Vagina (tissue), 2 donors: ENCODE results near the gene P2RY6. TPM values are rescaled to one million over a fixed set of nuclear protein-coding genes. Genes with fewer than 3 reads are reported as not detected.

ENCODE experiments used
- DNase-seq, 2 donors: peaks; one replicate each; pipeline ENCODE4 v3.0.0-alpha.2; 2017; ENCODE audit errors: extremely low spot score in 2 of 2
- H3K27ac ChIP-seq: fragments of 200-600 bp; sonication (generic); one replicate; pipeline ENCODE4 v1.5.1; 2019
- H3K27me3 ChIP-seq: fragments of 200-600 bp; sonication (generic); one replicate; pipeline ENCODE4 v1.5.1; 2019
- H3K36me3 ChIP-seq, 2 donors: fragments of 200-600 bp; sonication (generic); one replicate each; pipeline ENCODE4 v1.5.1; 2017 to 2019
- H3K4me1 ChIP-seq: fragments of 200-600 bp; sonication (generic); one replicate; pipeline ENCODE4 v1.5.1; 2019
- H3K4me3 ChIP-seq, 2 donors: fragments of 200-600 bp; sonication (generic); 1 replicate in 1 of 2; 2 replicates in 1 of 2; pipeline ENCODE4 v1.5.1; 2016 to 2019
- H3K9me3 ChIP-seq: fragments of 200-600 bp; sonication (generic); one replicate; pipeline ENCODE4 v1.5.1; 2019
- CTCF ChIP-seq, 3 experiments: fragments of 450-650 bp in 2 of 3; fragments of 200-600 bp in 1 of 3; sonication (generic) in 1 of 3; IDR thresholded peaks; one replicate each; pipeline ENCODE4 v1.5.1; 2017 to 2019; ENCODE audit warnings: antibody characterized with exemption in 3 of 3, mild to moderate bottlenecking in 2 of 3, moderate library complexity in 2 of 3
- POLR2A ChIP-seq, 2 donors: fragments of 450-650 bp; IDR thresholded peaks; one replicate each; pipeline ENCODE4 v1.6.1; 2017; ENCODE audit warnings: antibody characterized with exemption in 2 of 2, mild to moderate bottlenecking in 2 of 2, moderate library complexity in 2 of 2
- POLR2AphosphoS5 ChIP-seq, 2 donors: sonication (generic); formaldehyde crosslinking; IDR thresholded peaks; one replicate each; pipeline ENCODE4 v1.9.0; 2017; ENCODE audit warnings: antibody characterized with exemption in 2 of 2, mild to moderate bottlenecking in 2 of 2, low read depth in 1 of 2; ENCODE audit not compliant: insufficient read depth in 1 of 2
- intact Hi-C: fragments of 100-400 bp; cut with DNase I; formaldehyde crosslinking; loops from one replicate; pipeline ENCODE4 v1.15.1; 2023
- total RNA-seq: library from RNA; depleted of rRNA; stranded (reverse); fragments of >200 nt; gene quantifications from one replicate; pipeline ENCODE4 v1.2.3, GENCODE V29; 2016

P2RY6 gene
- total RNA-seq, 1 donor from 2014 or later: 2.0 TPM

DNA sequence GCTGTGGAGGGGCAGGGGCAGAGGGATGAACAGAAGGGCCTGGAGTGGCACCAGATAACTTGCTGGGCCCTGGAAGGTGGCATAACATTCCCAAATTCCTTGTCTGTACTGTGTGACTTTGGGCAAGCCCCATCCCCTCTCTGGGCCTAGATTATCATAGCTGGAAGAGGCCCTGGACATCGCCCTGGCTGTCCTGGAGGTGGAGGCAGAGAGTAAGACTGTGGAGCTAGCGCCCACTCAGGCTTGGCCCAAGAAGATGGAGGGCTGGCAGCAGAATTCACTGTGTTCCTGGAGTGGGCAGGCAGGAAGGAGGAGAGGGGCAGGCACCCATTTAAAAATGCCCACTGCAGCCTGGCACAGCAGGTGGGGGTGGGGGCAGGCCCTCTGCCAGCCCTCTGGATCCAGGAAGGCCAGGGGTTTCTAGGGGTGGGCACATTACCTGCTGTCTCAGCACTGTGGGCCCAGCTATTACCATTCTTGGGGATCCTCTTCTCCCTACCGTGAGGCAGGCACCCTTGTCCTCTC lies 58.5 kb downstream of the P2RY6 start:
- TF ChIP-seq POLR2A (IDR thresholded peaks at IDR 0.05) (no peak), POLR2AphosphoS5 (IDR thresholded peaks at IDR 0.05; ENCODE audit: insufficient read depth in 1 of 2, low read depth in 1 of 2) (no peak), CTCF (IDR thresholded peaks at IDR 0.05) (no peak)
- intact Hi-C loops: no loop called here
- H3K27me3 ChIP-seq: no peaks in the 10 kb centered on the region
- H3K4me1 ChIP-seq: peaks cover 89% of the 10 kb centered on the region
- peak overlapping the region; percentile 91 for H3K27ac ChIP-seq
- no peak overlapping the region for H3K4me3 ChIP-seq
- H3K36me3 ChIP-seq: no peaks in the 10 kb centered on the region
- DNase-seq: no peak
- no peaks in the 10 kb centered on the region for H3K9me3 ChIP-seq

DNA sequence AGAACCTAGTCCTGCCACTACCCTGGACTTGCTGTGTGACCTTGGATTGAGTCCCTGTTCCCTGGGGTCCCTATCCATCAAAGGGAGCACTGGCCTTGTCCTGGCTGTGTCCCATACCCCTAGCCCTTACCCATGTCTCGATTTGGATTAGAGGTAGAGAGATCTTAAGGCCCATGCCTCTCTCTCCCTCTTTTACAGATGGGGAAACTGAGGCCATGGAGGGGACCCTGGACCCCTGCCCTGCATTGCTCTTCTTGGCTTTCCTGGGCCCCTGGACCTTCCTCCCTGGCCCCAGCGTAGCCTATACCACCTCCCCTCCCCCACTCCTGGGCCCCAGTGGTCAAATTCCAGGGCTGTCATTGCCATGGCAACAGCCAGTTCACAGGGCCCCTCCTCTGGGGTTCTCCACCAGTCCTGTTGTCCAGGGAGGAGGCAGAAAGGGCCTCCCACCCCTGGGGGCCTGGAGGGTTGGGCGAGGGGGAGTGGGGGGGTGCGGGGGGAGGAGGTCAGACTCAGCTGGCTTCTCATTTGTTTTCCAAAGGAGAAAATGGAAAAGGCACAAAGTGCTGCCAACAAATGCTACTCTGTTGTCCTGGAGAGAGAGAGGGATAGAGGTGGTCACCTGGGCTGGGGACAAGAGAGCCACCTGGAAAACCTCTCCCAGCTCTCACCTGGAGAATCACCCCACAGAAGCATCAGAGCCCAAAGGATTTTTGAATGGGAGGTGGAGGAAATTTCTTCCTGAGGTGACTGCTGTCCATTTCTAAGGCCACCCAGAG lies 59.2 kb downstream of the P2RY6 start:
- peak overlapping the region; percentile 91 for H3K27ac ChIP-seq
- intact Hi-C loops: no loop called here
- no peaks in the 10 kb centered on the region for H3K27me3 ChIP-seq
- H3K36me3 ChIP-seq: no peaks in the 10 kb centered on the region
- TF ChIP-seq POLR2A (IDR thresholded peaks at IDR 0.05) (no peak), CTCF (IDR thresholded peaks at IDR 0.05) (no peak), POLR2AphosphoS5 (IDR thresholded peaks at IDR 0.05; ENCODE audit: insufficient read depth in 1 of 2, low read depth in 1 of 2) (no peak)
- H3K9me3 ChIP-seq: no peaks in the 10 kb centered on the region
- no peak for DNase-seq
- no peak overlapping the region for H3K4me3 ChIP-seq
- peaks cover 88% of the 10 kb centered on the region for H3K4me1 ChIP-seq

DNA sequence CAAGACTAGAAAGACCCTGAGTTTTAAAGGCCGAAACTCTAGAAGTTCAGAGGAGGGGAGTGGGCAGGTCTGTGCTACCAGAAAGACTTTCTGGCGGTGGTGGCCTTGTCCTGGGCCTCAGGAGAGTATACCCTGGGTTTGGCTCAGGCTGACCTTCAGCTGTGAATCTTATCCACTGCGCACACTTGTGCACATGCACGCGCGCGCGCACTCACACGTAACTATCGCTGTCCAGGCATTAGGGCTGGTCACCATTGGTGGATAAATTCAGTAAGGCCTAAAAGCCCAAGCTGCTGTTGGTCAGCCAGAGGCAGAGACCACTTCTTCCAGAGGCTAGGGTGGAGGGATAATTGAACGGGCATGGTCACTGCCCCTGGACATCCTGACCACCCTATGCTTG lies 61.0 kb downstream of the P2RY6 start:
- intact Hi-C loops: no loop called here
- TF ChIP-seq POLR2A (IDR thresholded peaks at IDR 0.05) (no peak), POLR2AphosphoS5 (IDR thresholded peaks at IDR 0.05; ENCODE audit: insufficient read depth in 1 of 2, low read depth in 1 of 2) (no peak), CTCF (IDR thresholded peaks at IDR 0.05) (no peak)
- H3K4me3 ChIP-seq: peak overlapping the region in 1 of 2 donors; percentile 10
- H3K36me3 ChIP-seq: no peaks in the 10 kb centered on the region
- H3K27ac ChIP-seq: peak overlapping the region; percentile 91
- H3K9me3 ChIP-seq: no peaks in the 10 kb centered on the region
- H3K27me3 ChIP-seq: no peaks in the 10 kb centered on the region
- DNase-seq: no peak
- H3K4me1 ChIP-seq: peaks cover 81% of the 10 kb centered on the region

GRCh38 chr11:73333640-73334383 lies 61.7 kb downstream of the P2RY6 start:
- peaks cover 82% of the 10 kb centered on the region for H3K4me1 ChIP-seq
- intact Hi-C loops: loop anchor here (2.0 kb wide), 1 partner anchor 25 kb away; the partner anchor contains the start of gene ARHGEF17
- H3K27me3 ChIP-seq: no peaks in the 10 kb centered on the region
- no peak for DNase-seq
- H3K9me3 ChIP-seq: no peaks in the 10 kb centered on the region
- TF ChIP-seq POLR2AphosphoS5 (IDR thresholded peaks at IDR 0.05; ENCODE audit: insufficient read depth in 1 of 2, low read depth in 1 of 2) (no peak), POLR2A (IDR thresholded peaks at IDR 0.05) (no peak), CTCF (IDR thresholded peaks at IDR 0.05) (no peak)
- H3K27ac ChIP-seq: peak overlapping the region; percentile 91
- H3K36me3 ChIP-seq: no peaks in the 10 kb centered on the region
- no peak overlapping the region for H3K4me3 ChIP-seq
